Kidney (tissue), 14 donors: Measurements from ENCODE around the gene TMBIM1. TPM values are rescaled to one million over a fixed set of nuclear protein-coding genes. Genes with fewer than 3 reads are reported as not detected.

Experiments
- DNase-seq, 5 donors: peaks; one replicate each; pipeline ENCODE4 v3.0.0-alpha.2; 2013 to 2020
- FAIRE-seq: peaks from 2 replicates; lab custom pipeline; 2012; peaks lifted over from hg19 to GRCh38; lab: Jason Lieb, UNC
- H3K27ac ChIP-seq, 2 donors: one replicate each; pipeline ENCODE4 v1.7.0; 2013; ENCODE audit warnings: low read depth in 2 of 2, low read length in 2 of 2, inconsistent platforms in 1 of 2
- H3K27me3 ChIP-seq: one replicate; pipeline ENCODE4 v1.7.1; 2013; ENCODE audit warnings: low read length, inconsistent platforms; ENCODE audit not compliant: control insufficient read depth, insufficient read depth
- H3K36me3 ChIP-seq, 3 donors: one replicate each; pipeline versions ENCODE4 v1.7.0 to v1.7.1; 2013; ENCODE audit warnings: low read length in 3 of 3, control low read depth in 1 of 3, inconsistent platforms in 1 of 3; ENCODE audit not compliant: insufficient read depth in 3 of 3, control insufficient read depth in 2 of 3
- H3K4me1 ChIP-seq, 3 donors: one replicate each; pipeline versions ENCODE4 v1.7.0 to v1.7.1; 2013; ENCODE audit warnings: low read length in 3 of 3, inconsistent platforms in 1 of 3, low read depth in 1 of 3; ENCODE audit not compliant: control insufficient read depth in 2 of 3, insufficient read depth in 2 of 3
- H3K4me3 ChIP-seq, 3 donors: one replicate each; pipeline versions ENCODE4 v1.7.0 to v1.8.1; 2013; ENCODE audit warnings: low read length in 3 of 3, control low read depth in 1 of 3, inconsistent platforms in 1 of 3
- H3K9ac ChIP-seq, 3 donors: one replicate each; pipeline versions ENCODE4 v1.7.0 to v1.7.1; 2013; ENCODE audit warnings: low read length in 3 of 3, control low read depth in 1 of 3, inconsistent platforms in 1 of 3
- H3K9me3 ChIP-seq, 3 donors: one replicate each; pipeline versions ENCODE4 v1.7.0 to v1.7.1; 2013; ENCODE audit warnings: low read length in 3 of 3, control low read depth in 1 of 3, inconsistent platforms in 1 of 3; ENCODE audit not compliant: control insufficient read depth in 2 of 3, insufficient read depth in 1 of 3
- intact Hi-C: fragments of 100-400 bp; cut with DNase I; formaldehyde crosslinking; loops from one replicate; pipeline ENCODE4 v1.11.1; 2022
- polyA plus RNA-seq: library from polyadenylated mRNA; stranded (reverse); fragments of 350-450 nt; fragmentation: Illumina TruSeq; extraction: RNeasy Lipid Tissue Mini Kit (QIAGEN cat#74804); gene quantifications from one replicate; pipeline ENCODE4 v1.2.3, GENCODE V29; 2014; ENCODE audit warnings: low read depth, low replicate concordance; ENCODE audit not compliant: insufficient read depth
- total RNA-seq: library from RNA; stranded (reverse); fragmentation: NEBNext Ultra II Directional; extraction: Animal tissue kit (Norgen Biotek cat#: 25700); gene quantifications from one replicate; pipeline ENCODE4 v1.2.1, GENCODE V29; 2021
- TF ChIP-seq, protein P1 (sequence below): IDR thresholded peaks from 3 replicates; pipeline ENCODE4 v1.5.1; 2012; ENCODE audit warnings: mild to moderate bottlenecking, moderate library complexity, borderline replicate concordance; ENCODE audit not compliant: insufficient read depth; ENCODE audit errors: extremely low read depth
- donor health status: control.
- donor health status: control.
- donor health status: control.
- donor health status: control.
- donor health status: control.
- donor health status: DM: yes; HTN: yes; CAD: no.
- donor health status: Normal renal cell carcinoma (clear cell type).

TMBIM1 gene
- total and polyA plus RNA-seq, 2 donors from 2014 or later = 130 to 217 TPM

DNA sequence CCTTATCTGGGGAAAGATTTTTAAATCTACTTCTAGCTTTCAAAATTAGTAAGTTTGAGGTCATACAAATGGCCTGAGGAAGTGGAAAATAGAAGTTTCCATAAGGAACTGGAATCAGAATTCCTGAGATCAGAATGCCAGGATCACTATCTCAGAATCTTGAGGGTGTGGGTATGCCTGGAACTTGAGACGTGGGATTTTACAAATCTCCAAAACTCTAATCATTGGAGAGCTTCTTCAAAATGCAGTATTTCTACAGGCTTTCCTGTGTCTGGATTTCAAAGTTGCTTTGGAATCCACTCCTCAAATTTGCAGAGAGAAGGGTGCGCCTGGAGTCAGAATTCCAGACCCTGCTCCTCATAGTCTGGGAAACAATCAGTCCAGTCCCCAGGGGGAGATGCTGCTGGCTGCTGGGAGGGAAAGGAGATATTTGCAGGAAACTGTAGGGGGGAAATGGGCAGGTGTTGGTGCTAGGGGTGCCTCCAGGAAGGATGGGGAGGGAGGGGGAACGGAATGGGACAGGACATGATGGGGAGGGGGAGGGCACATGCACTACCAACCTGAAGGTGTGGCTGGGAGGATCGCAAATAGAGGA, 33.4 kb upstream of the TMBIM1 start:
- TF ChIP-seq, protein P1, sequence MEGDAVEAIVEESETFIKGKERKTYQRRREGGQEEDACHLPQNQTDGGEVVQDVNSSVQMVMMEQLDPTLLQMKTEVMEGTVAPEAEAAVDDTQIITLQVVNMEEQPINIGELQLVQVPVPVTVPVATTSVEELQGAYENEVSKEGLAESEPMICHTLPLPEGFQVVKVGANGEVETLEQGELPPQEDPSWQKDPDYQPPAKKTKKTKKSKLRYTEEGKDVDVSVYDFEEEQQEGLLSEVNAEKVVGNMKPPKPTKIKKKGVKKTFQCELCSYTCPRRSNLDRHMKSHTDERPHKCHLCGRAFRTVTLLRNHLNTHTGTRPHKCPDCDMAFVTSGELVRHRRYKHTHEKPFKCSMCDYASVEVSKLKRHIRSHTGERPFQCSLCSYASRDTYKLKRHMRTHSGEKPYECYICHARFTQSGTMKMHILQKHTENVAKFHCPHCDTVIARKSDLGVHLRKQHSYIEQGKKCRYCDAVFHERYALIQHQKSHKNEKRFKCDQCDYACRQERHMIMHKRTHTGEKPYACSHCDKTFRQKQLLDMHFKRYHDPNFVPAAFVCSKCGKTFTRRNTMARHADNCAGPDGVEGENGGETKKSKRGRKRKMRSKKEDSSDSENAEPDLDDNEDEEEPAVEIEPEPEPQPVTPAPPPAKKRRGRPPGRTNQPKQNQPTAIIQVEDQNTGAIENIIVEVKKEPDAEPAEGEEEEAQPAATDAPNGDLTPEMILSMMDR = no peak
- Histone ChIP-seq H3K36me3 (no peaks in the 10 kb centered on the region), H3K27me3 (no peaks in the 10 kb centered on the region), H3K4me1 (peaks cover 0 to 27% (median 20%) of the 10 kb centered on the region in 3 donors), H3K27ac (no peak overlapping the region), H3K9ac (no peak overlapping the region), H3K9me3 (no peaks in the 10 kb centered on the region), H3K4me3 (no peak overlapping the region)
- intact Hi-C loops = no loop called here
- FAIRE-seq = no peak
- no peak for DNase-seq

DNA sequence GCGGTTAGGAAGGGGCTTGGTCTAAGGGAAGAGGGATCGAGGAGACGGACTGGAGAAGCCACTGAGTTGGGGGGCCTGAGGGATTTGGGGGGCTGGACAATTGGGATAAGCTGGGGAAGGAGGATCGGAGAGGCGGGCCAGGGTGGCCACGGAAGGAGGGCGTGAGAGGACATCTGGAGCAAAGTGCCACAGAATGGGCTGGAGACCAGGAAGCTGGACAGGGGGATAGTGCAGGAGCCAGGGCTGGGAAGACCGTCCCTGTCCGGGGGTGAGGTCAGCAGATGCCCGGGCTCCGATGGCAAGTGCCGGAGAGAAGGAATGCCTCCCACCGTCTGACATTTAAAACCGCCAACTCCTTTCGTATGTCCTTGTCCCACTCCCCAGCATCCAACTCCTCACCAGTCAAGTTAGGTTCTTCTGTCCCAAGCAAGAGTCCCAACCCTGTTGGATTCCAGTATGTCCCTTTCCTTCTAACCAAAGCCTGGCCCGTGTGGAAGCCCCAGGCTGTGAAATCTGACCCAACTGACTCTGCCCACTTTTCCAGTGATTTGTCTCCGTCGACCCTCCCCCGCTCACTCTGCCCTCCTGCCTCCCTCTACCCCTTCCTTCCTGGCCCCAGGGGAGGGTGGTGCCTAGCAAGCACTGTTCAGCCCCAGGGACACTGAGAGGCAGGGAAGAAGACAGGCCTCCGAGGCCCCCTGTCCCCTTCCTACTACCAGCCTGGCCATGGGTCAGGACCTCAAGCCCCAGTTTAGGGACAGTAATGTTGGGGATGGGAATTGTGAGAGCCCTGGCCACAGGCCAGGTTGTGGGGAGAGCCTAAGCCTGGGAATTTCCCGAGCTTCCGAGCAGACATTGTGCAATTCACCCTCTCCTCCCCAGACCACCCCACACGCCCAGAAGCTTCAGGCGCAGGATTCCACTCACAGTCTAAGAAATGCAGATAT, 31.5 kb upstream of the TMBIM1 start:
- Histone ChIP-seq H3K4me3 (peak overlapping the region; percentile 85 to 90 (median 87)), H3K9ac (peak overlapping the region; percentile 73 to 90 (median 77)), H3K4me1 (peaks cover 0 to 22% (median 13%) of the 10 kb centered on the region in 3 donors), H3K27ac (peak overlapping the region; percentile 75 to 91), H3K9me3 (no peaks in the 10 kb centered on the region), H3K36me3 (no peaks in the 10 kb centered on the region), H3K27me3 (no peaks in the 10 kb centered on the region)
- FAIRE-seq = no peak
- TF ChIP-seq, protein P1 = no peak
- peak; percentile 85 to 94 (median 91) for DNase-seq
- intact Hi-C loops = no loop called here

DNA sequence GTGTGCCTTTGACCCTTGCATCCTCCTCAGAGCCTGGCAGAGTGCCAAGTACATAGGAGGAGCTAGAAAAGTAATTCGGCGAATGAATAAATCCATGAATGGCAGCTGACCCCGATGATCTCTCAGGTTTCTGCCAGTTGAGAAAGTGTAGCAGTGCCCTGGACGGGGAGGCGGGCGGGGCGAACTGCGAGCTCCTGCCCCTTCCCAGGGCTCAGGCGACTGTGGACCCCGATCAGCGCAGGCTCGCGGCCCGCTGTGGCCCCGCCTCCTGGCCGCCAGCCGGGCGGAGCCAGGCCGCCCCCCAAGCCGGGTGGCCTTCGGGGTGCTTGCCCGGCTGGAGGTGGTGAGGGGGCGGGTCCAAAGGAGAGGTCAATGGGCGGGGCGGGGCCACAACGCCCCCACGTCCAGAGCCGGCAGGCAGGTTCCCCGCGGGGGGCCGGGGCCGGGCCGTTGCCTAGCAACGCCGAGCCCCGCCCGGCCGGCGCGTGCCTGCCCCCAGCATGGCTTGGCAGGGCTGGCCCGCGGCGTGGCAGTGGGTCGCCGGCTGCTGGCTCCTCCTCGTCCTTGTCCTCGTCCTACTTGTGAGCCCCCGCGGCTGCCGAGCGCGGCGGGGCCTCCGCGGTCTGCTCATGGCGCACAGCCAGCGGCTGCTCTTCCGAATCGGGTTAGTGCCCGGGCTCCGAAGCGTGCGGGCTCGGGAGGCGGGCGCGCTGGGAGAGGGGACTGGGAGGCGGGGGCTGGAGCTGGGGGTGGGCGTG, 30.6 kb upstream of the TMBIM1 start:
- Histone ChIP-seq H3K36me3 (no peaks in the 10 kb centered on the region), H3K9ac (peak overlapping the region in 2 of 3 donors; percentile 3 to 19), H3K9me3 (no peaks in the 10 kb centered on the region), H3K27me3 (no peaks in the 10 kb centered on the region), H3K4me3 (peak overlapping the region; percentile 59 to 90 (median 87)), H3K27ac (peak overlapping the region; percentile 75 to 91), H3K4me1 (peaks cover 0 to 22% (median 13%) of the 10 kb centered on the region in 3 donors)
- TF ChIP-seq, protein P1 = no peak
- DNase-seq = peak; percentile 94 to 98 (median 98)
- intact Hi-C loops = no loop called here
- no peak for FAIRE-seq
